HepG2 (cell line): Measurements from ENCODE around the gene DAGLB. TPM values are rescaled to one million over a fixed set of nuclear protein-coding genes. Genes with fewer than 3 reads are reported as not detected.

Experiments
- ELF1 ChIP-seq: sonication (generic); formaldehyde crosslinking; IDR thresholded peaks from 2 replicates; pipeline ENCODE4 v1.4.0; 2020; ENCODE audit warnings: missing genetic modification reagents
- HNF4G ChIP-seq, 2 experiments: sonication (generic) in 1 of 2; formaldehyde crosslinking in 1 of 2; IDR thresholded peaks; 2 replicates each; pipeline versions ENCODE4 v1.4.0 to v1.6.1; 2011 to 2020; ENCODE audit warnings: borderline replicate concordance in 2 of 2, low read depth in 2 of 2, mild to moderate bottlenecking in 2 of 2, low read length in 1 of 2, missing genetic modification reagents in 1 of 2, moderate library complexity in 1 of 2
- NCOA1 ChIP-seq: sonication (generic); formaldehyde crosslinking; IDR thresholded peaks from 2 replicates; pipeline ENCODE4 v1.9.0; 2021; ENCODE audit warnings: missing genetic modification reagents
- NFYC ChIP-seq: IDR thresholded peaks from 2 replicates; pipeline ENCODE4 v1.6.1; 2016; ENCODE audit warnings: missing genetic modification reagents, missing compliant biosample characterization
- PRDM10 ChIP-seq: sonication (generic); formaldehyde crosslinking; IDR thresholded peaks from 2 replicates; pipeline ENCODE4 v1.4.0; 2020; ENCODE audit warnings: low read depth, missing genetic modification reagents
- SMC3 ChIP-seq: IDR thresholded peaks from 2 replicates; pipeline ENCODE4 v1.6.1; 2011; ENCODE audit warnings: low read length, improper control_type of control experiment
- SMYD3 ChIP-seq: sonication (generic); formaldehyde crosslinking; IDR thresholded peaks from 2 replicates; pipeline ENCODE4 v1.8.1; 2023; ENCODE audit warnings: mild to moderate bottlenecking, missing genetic modification reagents
- TFAP4 ChIP-seq: sonication (generic); IDR thresholded peaks from 2 replicates; pipeline ENCODE4 v1.6.1; 2016; ENCODE audit warnings: low read depth, borderline replicate concordance
- TFE3 ChIP-seq: IDR thresholded peaks from 2 replicates; pipeline ENCODE4 v1.6.1; 2016
- ZHX1 ChIP-seq: sonication (generic); formaldehyde crosslinking; IDR thresholded peaks from 2 replicates; pipeline ENCODE4 v1.8.1; 2022; ENCODE audit warnings: low read depth, mild to moderate bottlenecking, missing genetic modification reagents
- ZNF143 ChIP-seq: sonication (generic); formaldehyde crosslinking; IDR thresholded peaks from 2 replicates; pipeline ENCODE4 v1.4.0; 2020; ENCODE audit warnings: missing genetic modification reagents
- ZNF276 ChIP-seq: sonication (generic); formaldehyde crosslinking; IDR thresholded peaks from 2 replicates; pipeline ENCODE4 v1.4.0; 2020; ENCODE audit warnings: mild to moderate bottlenecking, low read depth, missing genetic modification reagents
- ZNF770 ChIP-seq: sonication (generic); formaldehyde crosslinking; IDR thresholded peaks from 2 replicates; pipeline ENCODE4 v1.5.0; 2020; ENCODE audit warnings: mild to moderate bottlenecking, missing genetic modification reagents
- ZSCAN20 ChIP-seq: sonication (generic); formaldehyde crosslinking; IDR thresholded peaks from 2 replicates; pipeline ENCODE4 v1.4.0; 2020; ENCODE audit warnings: missing genetic modification reagents, mild to moderate bottlenecking, borderline replicate concordance
- polyA plus RNA-seq, 8 experiments: library from polyadenylated mRNA; depleted of rRNA in 3 of 8; stranded (reverse) in 7 of 8; unstranded in 1 of 8; fragments of >200 nt; fragmentation: Illumina TruSeq in 4 of 8; extraction: Trizol in 4 of 8; gene quantifications; 2 replicates each; pipeline versions ENCODE4 v1.2.1 to v1.2.3, GENCODE V29; 2011 to 2016; ENCODE audit warnings: low read depth in 4 of 8, missing spikeins in 1 of 8, mixed read lengths in 1 of 8; ENCODE audit not compliant: insufficient read depth in 1 of 8
- total RNA-seq, 5 experiments: library from RNA; depleted of rRNA; stranded (reverse); fragments of >200 nt; fragmentation: Illumina TruSeq; extraction: Trizol; gene quantifications; 2 replicates each; pipeline ENCODE4 v1.2.3, GENCODE V29; 2016; ENCODE audit warnings: low read depth in 1 of 5

DAGLB gene
- total and polyA plus RNA-seq, 2 of the 13 experiments (the other 11 are each of a cell fraction or from before 2014, with no cell fraction given) = 7.9 to 9.8 TPM

GRCh38 chr7:6482307-6482706, 34.6 kb upstream of the DAGLB start (continued):
- no peak for TF ChIP-seq ZHX1 (CRISPR knock-in tag)
- TF ChIP-seq ELF1 (CRISPR knock-in tag) = 0 out of 2 replicates have a peak, but pooled peaks have one; percentile 22
- TF ChIP-seq SMC3 = no peak
- no peak for TF ChIP-seq ZNF770 (CRISPR knock-in tag)
- no peak for TF ChIP-seq NCOA1
- no peak for TF ChIP-seq NFYC (CRISPR knock-in tag)
- TF ChIP-seq ZSCAN20 (CRISPR knock-in tag) = no peak
- no peak for TF ChIP-seq TFE3 (CRISPR knock-in tag)
- TF ChIP-seq ZNF143 (CRISPR knock-in tag) = no peak
- TF ChIP-seq PRDM10 (CRISPR knock-in tag) = no peak
- no peak for TF ChIP-seq SMYD3 (CRISPR knock-in tag)
- TF ChIP-seq TFAP4 = no peak
- peak; percentile 93 for TF ChIP-seq HNF4G (IDR thresholded peaks at IDR 0.05; ENCODE audit: borderline replicate concordance, low read depth, low read length)
- TF ChIP-seq HNF4G (CRISPR knock-in tag; IDR thresholded peaks at IDR 0.05; ENCODE audit: borderline replicate concordance, low read depth) = peak; percentile 69; the same call in 1 of the 2 replicates
- TF ChIP-seq ZNF276 (CRISPR knock-in tag) = no peak
